Measurements from ENCODE around the gene NAV2.
A peak's percentile ranks its signal among the peaks of the same experiment; 100 is the strongest.

NAV2 gene

DNA sequence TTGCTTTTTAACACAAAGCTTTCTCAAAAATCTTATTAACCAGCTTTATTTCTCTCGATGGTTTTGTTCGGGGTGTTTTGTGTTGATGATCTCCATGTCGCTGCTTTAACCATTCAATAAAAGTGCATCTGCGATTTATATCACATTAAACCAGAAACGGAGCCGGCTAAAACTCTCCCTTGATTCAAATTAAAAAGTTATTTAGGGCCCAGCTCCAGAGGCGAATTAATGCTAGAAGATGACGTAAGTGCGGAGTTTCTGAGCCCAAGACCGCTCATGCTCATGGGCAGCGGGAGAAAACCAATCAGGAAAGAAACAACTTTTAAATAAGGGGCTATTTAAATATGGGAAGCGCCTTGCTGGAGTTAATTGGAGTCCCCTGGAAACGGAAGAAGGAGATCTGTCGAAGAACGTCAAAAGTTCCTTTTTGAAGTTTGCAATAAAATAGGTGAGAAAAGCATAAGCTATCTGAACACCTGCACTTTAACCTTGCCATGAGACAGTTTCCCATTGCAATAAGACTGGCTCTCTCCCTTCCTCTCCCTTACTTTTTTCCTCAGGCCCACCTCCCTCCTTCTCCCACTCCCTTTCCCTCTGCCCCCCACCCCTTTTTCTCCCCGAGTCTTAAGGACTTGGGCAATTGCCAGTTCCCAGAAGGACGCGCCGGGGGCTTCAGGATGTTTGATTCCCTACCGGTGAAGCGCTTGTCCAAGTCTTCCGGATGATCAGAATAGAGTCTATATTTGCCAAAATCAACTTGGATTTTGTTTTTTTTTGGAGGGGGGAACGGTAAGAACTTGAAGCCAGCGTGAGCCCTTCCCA lies 449.5 kb downstream of the NAV2 start:
- Histone ChIP-seq H3K4me3 (ENCODE audit: control insufficient read depth in 1 of 7, extremely low read depth in 1 of 7, insufficient read depth in 4 of 7, low read depth in 2 of 7, low read length in 6 of 7) (no peak overlapping the region), H3K27ac (ENCODE audit: insufficient read depth in 1 of 2, low read depth in 1 of 2, low read length in 2 of 2, poor library complexity in 1 of 2, severe bottlenecking in 2 of 2) (no peak overlapping the region), H3K27me3 (replicated peaks in 2 of 5; ENCODE audit: control insufficient read depth in 4 of 5, insufficient read depth in 5 of 5, low read length in 4 of 5) (peaks cover 14 to 98% (median 66%) of the 10 kb centered on the region in 5 experiments), H3K4me1 (ENCODE audit: control extremely low read depth in 1 of 4, control insufficient read depth in 4 of 4, insufficient read depth in 4 of 4, low read length in 3 of 4) (peaks cover 0 to 11% (median 5%) of the 10 kb centered on the region in 4 experiments), H3K36me3 (ENCODE audit: control insufficient read depth in 4 of 4, insufficient read depth in 4 of 4, low read length in 3 of 4) (no peaks in the 10 kb centered on the region), H3K9me3 (ENCODE audit: control extremely low read depth in 1 of 5, control insufficient read depth in 4 of 5, insufficient read depth in 2 of 5, low read depth in 1 of 5, low read length in 4 of 5) (peaks cover 0 to 21% (median 0%) of the 10 kb centered on the region in 5 experiments)
- WGBS (ENCODE audit: insufficient coverage), result 5% methylated on average over 15 of the region's 24 CpGs
- ChIA-PET CTCF (interaction anchor here (0.9 to 1.4 kb wide), 2 partner anchors 31 to 192 kb away, joined by 3 read pairs; no protein-coding TSS in a partner anchor), POLR2A (interaction anchor here (1.1 kb wide), 1 partner anchor 891 kb away, joined by 3 read pairs; no protein-coding TSS in a partner anchor)
- DNase-seq, result peak in 1 of 3 donors; percentile 11

GRCh38 chr11:20162824-20163782 lies 450.5 kb downstream of the NAV2 start:
- DNase-seq, result peak; percentile 33 to 60 (median 53)
- POLR2A ChIA-PET, result interaction anchor here (1.1 kb wide), 1 partner anchor 891 kb away, joined by 3 read pairs; no protein-coding TSS in a partner anchor
- H3K4me3 ChIP-seq (ENCODE audit: control insufficient read depth in 1 of 7, extremely low read depth in 1 of 7, insufficient read depth in 4 of 7, low read depth in 2 of 7, low read length in 6 of 7), result peak overlapping the region in 4 of 7 experiments; percentile 15 to 67 (median 42)

GRCh38 chr11:20163783-20164481 lies 451.3 kb downstream of the NAV2 start:
- Histone ChIP-seq H3K9me3 (ENCODE audit: control extremely low read depth in 1 of 5, control insufficient read depth in 4 of 5, insufficient read depth in 2 of 5, low read depth in 1 of 5, low read length in 4 of 5) (peaks cover 0 to 18% (median 2%) of the 10 kb centered on the region in 5 experiments), H3K27ac (ENCODE audit: insufficient read depth in 1 of 2, low read depth in 1 of 2, low read length in 2 of 2, poor library complexity in 1 of 2, severe bottlenecking in 2 of 2) (no peak overlapping the region), H3K4me3 (ENCODE audit: control insufficient read depth in 1 of 7, extremely low read depth in 1 of 7, insufficient read depth in 4 of 7, low read depth in 2 of 7, low read length in 6 of 7) (peak overlapping the region in 3 of 7 experiments; percentile 36 to 67 (median 49)), H3K4me1 (ENCODE audit: control extremely low read depth in 1 of 4, control insufficient read depth in 4 of 4, insufficient read depth in 4 of 4, low read length in 3 of 4) (peaks cover 0 to 9% (median 2%) of the 10 kb centered on the region in 4 experiments), H3K36me3 (ENCODE audit: control insufficient read depth in 4 of 4, insufficient read depth in 4 of 4, low read length in 3 of 4) (no peaks in the 10 kb centered on the region), H3K27me3 (replicated peaks in 2 of 5; ENCODE audit: control insufficient read depth in 4 of 5, insufficient read depth in 5 of 5, low read length in 4 of 5) (peaks cover 10 to 93% (median 59%) of the 10 kb centered on the region in 5 experiments)
- ChIA-PET POLR2A (no interaction called here), CTCF (interaction anchor here (0.7 to 1.4 kb wide), 4 partner anchors 9 to 29 kb away, joined by 3 to 4 read pairs (median 4); no protein-coding TSS in a partner anchor)
- peak in 1 of 3 donors; percentile 4 for DNase-seq
- WGBS (ENCODE audit: insufficient coverage), result 27% methylated on average over 6 of the region's 26 CpGs

More at GRCh38 chr11:20162824-20163782, 450.5 kb downstream of the NAV2 start:
- CTCF ChIA-PET, result interaction anchor here (0.9 to 1.4 kb wide), 3 partner anchors 8 to 32 kb away, joined by 3 to 4 read pairs (median 3); no protein-coding TSS in a partner anchor
- H3K27me3 ChIP-seq (replicated peaks in 2 of 5; ENCODE audit: control insufficient read depth in 4 of 5, insufficient read depth in 5 of 5, low read length in 4 of 5), result peaks cover 12 to 99% (median 64%) of the 10 kb centered on the region in 5 experiments
- 2% methylated on average over 59 of the region's 61 CpGs for WGBS (ENCODE audit: insufficient coverage)
- H3K36me3 ChIP-seq (ENCODE audit: control insufficient read depth in 4 of 4, insufficient read depth in 4 of 4, low read length in 3 of 4), result no peaks in the 10 kb centered on the region
- peaks cover 0 to 9% (median 2%) of the 10 kb centered on the region in 4 experiments for H3K4me1 ChIP-seq (ENCODE audit: control extremely low read depth in 1 of 4, control insufficient read depth in 4 of 4, insufficient read depth in 4 of 4, low read length in 3 of 4)
- no peak overlapping the region for H3K27ac ChIP-seq (ENCODE audit: insufficient read depth in 1 of 2, low read depth in 1 of 2, low read length in 2 of 2, poor library complexity in 1 of 2, severe bottlenecking in 2 of 2)
- H3K9me3 ChIP-seq (ENCODE audit: control extremely low read depth in 1 of 5, control insufficient read depth in 4 of 5, insufficient read depth in 2 of 5, low read depth in 1 of 5, low read length in 4 of 5), result peaks cover 0 to 22% (median 2%) of the 10 kb centered on the region in 5 experiments
